ENCODE measurements around the gene MMP25.
A peak's percentile ranks its signal among the peaks of the same experiment; 100 is the strongest.

MMP25 gene

GRCh38 chr16:3106205-3106928 lies 60.0 kb downstream of the MMP25 start:
- TF ChIP-seq CTCF (IDR thresholded peaks at IDR 0.05; ENCODE audit: insufficient read depth, missing control alignments): no peak
- FAIRE-seq: no peak
- peak; percentile 98 for DNase-seq (ENCODE audit: insufficient read length, low spot score)

All from D721Med (cell line).